ENCODE measurements around the gene FIBCD1.

Gene FIBCD1, protein sequence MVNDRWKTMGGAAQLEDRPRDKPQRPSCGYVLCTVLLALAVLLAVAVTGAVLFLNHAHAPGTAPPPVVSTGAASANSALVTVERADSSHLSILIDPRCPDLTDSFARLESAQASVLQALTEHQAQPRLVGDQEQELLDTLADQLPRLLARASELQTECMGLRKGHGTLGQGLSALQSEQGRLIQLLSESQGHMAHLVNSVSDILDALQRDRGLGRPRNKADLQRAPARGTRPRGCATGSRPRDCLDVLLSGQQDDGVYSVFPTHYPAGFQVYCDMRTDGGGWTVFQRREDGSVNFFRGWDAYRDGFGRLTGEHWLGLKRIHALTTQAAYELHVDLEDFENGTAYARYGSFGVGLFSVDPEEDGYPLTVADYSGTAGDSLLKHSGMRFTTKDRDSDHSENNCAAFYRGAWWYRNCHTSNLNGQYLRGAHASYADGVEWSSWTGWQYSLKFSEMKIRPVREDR
- long read RNA-seq, partial matches to known transcripts: 30 of 43 reads
- long read RNA-seq, other reads (novel, unspliced or antisense): 9 of 43 reads

GRCh38 chr9:130938652-130939404 lies at the start of gene FIBCD1:
TSS of gene FIBCD1 (minus strand) at chr9:130939247. CDS start at chr9:130938607, 640 bp downstream.
- peak; percentile 36 to 59 for DNase-seq (ENCODE audit: low read depth in 1 of 2, low spot score in 1 of 2)
- TF ChIP-seq, protein P1, sequence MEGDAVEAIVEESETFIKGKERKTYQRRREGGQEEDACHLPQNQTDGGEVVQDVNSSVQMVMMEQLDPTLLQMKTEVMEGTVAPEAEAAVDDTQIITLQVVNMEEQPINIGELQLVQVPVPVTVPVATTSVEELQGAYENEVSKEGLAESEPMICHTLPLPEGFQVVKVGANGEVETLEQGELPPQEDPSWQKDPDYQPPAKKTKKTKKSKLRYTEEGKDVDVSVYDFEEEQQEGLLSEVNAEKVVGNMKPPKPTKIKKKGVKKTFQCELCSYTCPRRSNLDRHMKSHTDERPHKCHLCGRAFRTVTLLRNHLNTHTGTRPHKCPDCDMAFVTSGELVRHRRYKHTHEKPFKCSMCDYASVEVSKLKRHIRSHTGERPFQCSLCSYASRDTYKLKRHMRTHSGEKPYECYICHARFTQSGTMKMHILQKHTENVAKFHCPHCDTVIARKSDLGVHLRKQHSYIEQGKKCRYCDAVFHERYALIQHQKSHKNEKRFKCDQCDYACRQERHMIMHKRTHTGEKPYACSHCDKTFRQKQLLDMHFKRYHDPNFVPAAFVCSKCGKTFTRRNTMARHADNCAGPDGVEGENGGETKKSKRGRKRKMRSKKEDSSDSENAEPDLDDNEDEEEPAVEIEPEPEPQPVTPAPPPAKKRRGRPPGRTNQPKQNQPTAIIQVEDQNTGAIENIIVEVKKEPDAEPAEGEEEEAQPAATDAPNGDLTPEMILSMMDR (IDR thresholded peaks at IDR 0.05; ENCODE audit: insufficient read depth, low read length): peak; percentile 8
- TF ChIP-seq REST (IDR thresholded peaks at IDR 0.05; ENCODE audit: insufficient replicate concordance, low read depth): no peak
- H3K4me3 ChIP-seq (replicated peaks; ENCODE audit: insufficient read depth, low read length): peak within 1 kb of the TSS; percentile 55
- peaks cover 34% of the 10 kb centered on the region for H3K27me3 ChIP-seq (ENCODE audit: insufficient read depth, poor library complexity, severe bottlenecking)
- no peak within 1 kb of the TSS for H3K27ac ChIP-seq (replicated peaks)

- no peak overlapping the region for H3K27ac ChIP-seq (replicated peaks)
- no peaks in the 10 kb centered on the region for H3K27me3 ChIP-seq (ENCODE audit: insufficient read depth, poor library complexity, severe bottlenecking)
- TF ChIP-seq, protein P1 (IDR thresholded peaks at IDR 0.05; ENCODE audit: insufficient read depth, low read length): no peak
- TF ChIP-seq SPI1 (IDR thresholded peaks at IDR 0.05; ENCODE audit: borderline replicate concordance, low read depth) (no peak), REST (IDR thresholded peaks at IDR 0.05; ENCODE audit: insufficient replicate concordance, low read depth) (no peak), POLR2AphosphoS5 (IDR thresholded peaks at IDR 0.05; ENCODE audit: low read depth) (no peak), GABPA (IDR thresholded peaks at IDR 0.05; ENCODE audit: low read depth) (no peak)
- H3K4me3 ChIP-seq (replicated peaks; ENCODE audit: insufficient read depth, low read length): no peak overlapping the region
- no peak for DNase-seq (ENCODE audit: low read depth in 1 of 2, low spot score in 1 of 2)
These were observed 49.3 kb upstream of the FIBCD1 start for GRCh38 chr9:130988400-130988747.

DNA sequence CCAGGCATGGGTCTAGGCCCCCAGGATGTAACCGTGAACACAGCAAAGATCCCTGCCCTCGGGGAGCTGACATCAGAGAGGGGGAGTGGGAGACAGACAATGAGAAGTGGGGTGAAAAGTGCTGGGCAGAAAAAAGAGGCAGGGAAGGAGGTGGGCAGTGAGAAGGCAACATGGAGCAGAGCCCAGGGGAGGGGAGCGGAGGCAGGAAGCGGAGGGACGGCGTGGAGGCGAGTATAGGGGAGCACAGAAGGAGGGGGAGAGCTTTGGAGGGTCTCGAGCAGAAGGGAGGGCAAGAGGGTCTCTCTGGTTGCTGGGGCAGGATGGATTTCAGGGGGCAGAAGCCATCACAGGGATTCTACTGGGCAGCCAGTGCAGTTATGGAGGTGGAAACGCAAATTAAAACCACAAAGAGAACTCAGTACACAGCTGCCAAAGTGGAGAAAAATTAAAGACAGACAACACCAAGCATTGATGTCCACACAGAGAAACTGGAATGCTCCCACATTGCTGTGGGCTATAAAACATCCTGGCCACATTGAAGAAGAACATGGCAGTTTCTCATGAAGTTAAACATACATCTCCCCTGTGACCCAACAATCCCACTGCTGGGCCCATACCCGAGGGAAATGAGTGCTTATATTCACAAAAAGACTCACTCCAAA lies 48.8 kb upstream of the FIBCD1 start:
- H3K4me3 ChIP-seq (replicated peaks; ENCODE audit: insufficient read depth, low read length): no peak overlapping the region
- DNase-seq (ENCODE audit: low read depth in 1 of 2, low spot score in 1 of 2): no peak
- H3K27ac ChIP-seq (replicated peaks): no peak overlapping the region
- TF ChIP-seq POLR2AphosphoS5 (IDR thresholded peaks at IDR 0.05; ENCODE audit: low read depth) (no peak), REST (IDR thresholded peaks at IDR 0.05; ENCODE audit: insufficient replicate concordance, low read depth) (no peak), SPI1 (IDR thresholded peaks at IDR 0.05; ENCODE audit: borderline replicate concordance, low read depth) (no peak), GABPA (IDR thresholded peaks at IDR 0.05; ENCODE audit: low read depth) (no peak)
- TF ChIP-seq, protein P1 (IDR thresholded peaks at IDR 0.05; ENCODE audit: insufficient read depth, low read length): no peak
- no peaks in the 10 kb centered on the region for H3K27me3 ChIP-seq (ENCODE audit: insufficient read depth, poor library complexity, severe bottlenecking)
